ENCODE results near the gene RNF123.
"Not testable (repeated sequence)": the region's sequence is repeated elsewhere in the genome, so short reads cannot be mapped to it uniquely, and the experiment has no call there.

Gene RNF123

GRCh38 chr3:49721896-49722781 is 32.8 kb downstream of the RNF123 start:
- DNase-seq = no peak

GRCh38 chr3:49722896-49723295 is 33.5 kb downstream of the RNF123 start:
- no peak for DNase-seq

- peak; percentile 77 for DNase-seq
Observed at GRCh38 chr3:49723296-49723627, 33.9 kb downstream of the RNF123 start.

GRCh38 chr3:49723628-49724551 is 34.5 kb downstream of the RNF123 start, which contains the start of gene GMPPB:
TSS of gene GMPPB (minus strand) at chr3:49723951. CDS start at chr3:49723726, 225 bp downstream.
- peak; percentile 97 for DNase-seq

GRCh38 chr3:49724586-49724985 is 35.2 kb downstream of the RNF123 start:
- peak; percentile 44 for DNase-seq

GRCh38 chr3:49725906-49726681 is 36.7 kb downstream of the RNF123 start:
- DNase-seq = no peak

- no peak for DNase-seq
Observed at GRCh38 chr3:49727154-49727923, 38.0 kb downstream of the RNF123 start.

- DNase-seq = no peak
Observed at GRCh38 chr3:49727924-49728361, 38.6 kb downstream of the RNF123 start.

GRCh38 chr3:49729966-49730609 is 40.7 kb downstream of the RNF123 start:
- DNase-seq = no peak

- no peak for DNase-seq
Observed at GRCh38 chr3:49732597-49732996, 43.2 kb downstream of the RNF123 start.

GRCh38 chr3:49733551-49733950 is 44.2 kb downstream of the RNF123 start:
- no peak for DNase-seq

GRCh38 chr3:49734752-49735151 is 45.4 kb downstream of the RNF123 start:
- DNase-seq = no peak

GRCh38 chr3:49738067-49738713 is 48.8 kb downstream of the RNF123 start:
- DNase-seq = no peak

- no peak for DNase-seq
Observed at GRCh38 chr3:49740427-49740826, 51.1 kb downstream of the RNF123 start.

GRCh38 chr3:49745986-49746385 is 56.6 kb downstream of the RNF123 start:
- no peak for DNase-seq

- DNase-seq = no peak
Observed at GRCh38 chr3:49747792-49748480, 58.6 kb downstream of the RNF123 start.

GRCh38 chr3:49748874-49749273 is 59.5 kb downstream of the RNF123 start:
- DNase-seq = not testable (repeated sequence)

- DNase-seq = no peak
Observed at GRCh38 chr3:49750056-49750455, 60.7 kb downstream of the RNF123 start.

GRCh38 chr3:49751501-49751900 is 62.1 kb downstream of the RNF123 start:
- DNase-seq = no peak

GRCh38 chr3:49754536-49754935 is 65.2 kb downstream of the RNF123 start:
- no peak for DNase-seq

Measured in stimulated activated CD4-positive, alpha-beta T cell treated with anti-CD3 and anti-CD28 coated beads, Interleukin-15, amount 100 ng/mL, for 24 hours (primary cell).